ENCODE measurements around the gene SLC25A21.

SLC25A21 gene

GRCh38 chr14:37144729-37145363 lies 27.6 kb downstream of the SLC25A21 start:
- Histone ChIP-seq H3K27me3 (ENCODE audit: control insufficient read depth, insufficient read depth, low read length) (no peaks in the 10 kb centered on the region), H3K4me1 (ENCODE audit: control insufficient read depth, insufficient read depth, low read length) (no peaks in the 10 kb centered on the region), H3K4me3 (ENCODE audit: low read length) (no peak overlapping the region), H3K36me3 (ENCODE audit: control insufficient read depth, insufficient read depth, low read length) (no peaks in the 10 kb centered on the region), H3K27ac (ENCODE audit: low read length) (no peak overlapping the region), H3K9me3 (ENCODE audit: control insufficient read depth, insufficient read depth, low read length) (no peaks in the 10 kb centered on the region)
- no peak for DNase-seq (ENCODE audit: low read depth, low spot score)
- WGBS (ENCODE audit: insufficient coverage, insufficient read length): no CpG with 5 or more reads among the region's 3 CpGs

- H3K9me3 ChIP-seq (ENCODE audit: control insufficient read depth, insufficient read depth, low read length): no peaks in the 10 kb centered on the region
- WGBS (ENCODE audit: insufficient coverage, insufficient read length): no CpG with 5 or more reads among the region's 2 CpGs
- H3K27ac ChIP-seq (ENCODE audit: low read length): no peak overlapping the region
- H3K36me3 ChIP-seq (ENCODE audit: control insufficient read depth, insufficient read depth, low read length): no peaks in the 10 kb centered on the region
- H3K27me3 ChIP-seq (ENCODE audit: control insufficient read depth, insufficient read depth, low read length): no peaks in the 10 kb centered on the region
- H3K4me1 ChIP-seq (ENCODE audit: control insufficient read depth, insufficient read depth, low read length): no peaks in the 10 kb centered on the region
- H3K4me3 ChIP-seq (ENCODE audit: low read length): no peak overlapping the region
- no peak for DNase-seq (ENCODE audit: low read depth, low spot score)
Measured at GRCh38 chr14:37143475-37143874, 28.9 kb downstream of the SLC25A21 start.

GRCh38 chr14:37142835-37143401 lies 29.5 kb downstream of the SLC25A21 start:
- no peaks in the 10 kb centered on the region for H3K9me3 ChIP-seq (ENCODE audit: control insufficient read depth, insufficient read depth, low read length)
- no peak overlapping the region for H3K27ac ChIP-seq (ENCODE audit: low read length)
- no peak overlapping the region for H3K4me3 ChIP-seq (ENCODE audit: low read length)
- no peaks in the 10 kb centered on the region for H3K27me3 ChIP-seq (ENCODE audit: control insufficient read depth, insufficient read depth, low read length)
- DNase-seq (ENCODE audit: low read depth, low spot score): no peak
- no peaks in the 10 kb centered on the region for H3K36me3 ChIP-seq (ENCODE audit: control insufficient read depth, insufficient read depth, low read length)
- H3K4me1 ChIP-seq (ENCODE audit: control insufficient read depth, insufficient read depth, low read length): no peaks in the 10 kb centered on the region
- no CpG with 5 or more reads among the region's 3 CpGs for WGBS (ENCODE audit: insufficient coverage, insufficient read length)

- Histone ChIP-seq H3K27ac (ENCODE audit: low read length) (no peak overlapping the region), H3K27me3 (ENCODE audit: control insufficient read depth, insufficient read depth, low read length) (no peaks in the 10 kb centered on the region), H3K4me3 (ENCODE audit: low read length) (no peak overlapping the region), H3K9me3 (ENCODE audit: control insufficient read depth, insufficient read depth, low read length) (no peaks in the 10 kb centered on the region), H3K4me1 (ENCODE audit: control insufficient read depth, insufficient read depth, low read length) (no peaks in the 10 kb centered on the region), H3K36me3 (ENCODE audit: control insufficient read depth, insufficient read depth, low read length) (no peaks in the 10 kb centered on the region)
- no peak for DNase-seq (ENCODE audit: low read depth, low spot score)
- WGBS (ENCODE audit: insufficient coverage, insufficient read length): no CpG with 5 or more reads among the region's 2 CpGs
Measured at GRCh38 chr14:37140176-37140575, 32.2 kb downstream of the SLC25A21 start.

GRCh38 chr14:37139710-37140109 lies 32.7 kb downstream of the SLC25A21 start:
- no peak for DNase-seq (ENCODE audit: low read depth, low spot score)
- no peaks in the 10 kb centered on the region for H3K4me1 ChIP-seq (ENCODE audit: control insufficient read depth, insufficient read depth, low read length)
- no peaks in the 10 kb centered on the region for H3K36me3 ChIP-seq (ENCODE audit: control insufficient read depth, insufficient read depth, low read length)
- H3K9me3 ChIP-seq (ENCODE audit: control insufficient read depth, insufficient read depth, low read length): no peaks in the 10 kb centered on the region
- no peak overlapping the region for H3K4me3 ChIP-seq (ENCODE audit: low read length)
- no peak overlapping the region for H3K27ac ChIP-seq (ENCODE audit: low read length)
- no CpG with 5 or more reads among the region's 3 CpGs for WGBS (ENCODE audit: insufficient coverage, insufficient read length)
- no peaks in the 10 kb centered on the region for H3K27me3 ChIP-seq (ENCODE audit: control insufficient read depth, insufficient read depth, low read length)

GRCh38 chr14:37138898-37139297 lies 33.5 kb downstream of the SLC25A21 start:
- no peak for DNase-seq (ENCODE audit: low read depth, low spot score)
- no CpG with 5 or more reads among the region's 2 CpGs for WGBS (ENCODE audit: insufficient coverage, insufficient read length)
- no peaks in the 10 kb centered on the region for H3K4me1 ChIP-seq (ENCODE audit: control insufficient read depth, insufficient read depth, low read length)
- no peaks in the 10 kb centered on the region for H3K36me3 ChIP-seq (ENCODE audit: control insufficient read depth, insufficient read depth, low read length)
- H3K9me3 ChIP-seq (ENCODE audit: control insufficient read depth, insufficient read depth, low read length): no peaks in the 10 kb centered on the region
- H3K4me3 ChIP-seq (ENCODE audit: low read length): no peak overlapping the region
- H3K27me3 ChIP-seq (ENCODE audit: control insufficient read depth, insufficient read depth, low read length): no peaks in the 10 kb centered on the region
- no peak overlapping the region for H3K27ac ChIP-seq (ENCODE audit: low read length)

GRCh38 chr14:37133284-37133913 lies 39.0 kb downstream of the SLC25A21 start:
- Histone ChIP-seq H3K4me3 (ENCODE audit: low read length) (no peak overlapping the region), H3K4me1 (ENCODE audit: control insufficient read depth, insufficient read depth, low read length) (no peaks in the 10 kb centered on the region), H3K9me3 (ENCODE audit: control insufficient read depth, insufficient read depth, low read length) (no peaks in the 10 kb centered on the region), H3K27ac (ENCODE audit: low read length) (no peak overlapping the region), H3K36me3 (ENCODE audit: control insufficient read depth, insufficient read depth, low read length) (no peaks in the 10 kb centered on the region), H3K27me3 (ENCODE audit: control insufficient read depth, insufficient read depth, low read length) (no peaks in the 10 kb centered on the region)
- WGBS (ENCODE audit: insufficient coverage, insufficient read length): no CpG with 5 or more reads among the region's 3 CpGs
- no peak for DNase-seq (ENCODE audit: low read depth, low spot score)

GRCh38 chr14:37131205-37131604 lies 41.2 kb downstream of the SLC25A21 start:
- Histone ChIP-seq H3K36me3 (ENCODE audit: control insufficient read depth, insufficient read depth, low read length) (no peaks in the 10 kb centered on the region), H3K9me3 (ENCODE audit: control insufficient read depth, insufficient read depth, low read length) (no peaks in the 10 kb centered on the region), H3K27me3 (ENCODE audit: control insufficient read depth, insufficient read depth, low read length) (no peaks in the 10 kb centered on the region), H3K4me1 (ENCODE audit: control insufficient read depth, insufficient read depth, low read length) (no peaks in the 10 kb centered on the region), H3K4me3 (ENCODE audit: low read length) (no peak overlapping the region), H3K27ac (ENCODE audit: low read length) (no peak overlapping the region)
- WGBS (ENCODE audit: insufficient coverage, insufficient read length): no CpG with 5 or more reads among the region's 2 CpGs
- no peak for DNase-seq (ENCODE audit: low read depth, low spot score)

GRCh38 chr14:37129047-37129446 lies 43.4 kb downstream of the SLC25A21 start:
- no peaks in the 10 kb centered on the region for H3K36me3 ChIP-seq (ENCODE audit: control insufficient read depth, insufficient read depth, low read length)
- H3K9me3 ChIP-seq (ENCODE audit: control insufficient read depth, insufficient read depth, low read length): no peaks in the 10 kb centered on the region
- H3K4me3 ChIP-seq (ENCODE audit: low read length): no peak overlapping the region
- H3K27ac ChIP-seq (ENCODE audit: low read length): no peak overlapping the region
- DNase-seq (ENCODE audit: low read depth, low spot score): no peak
- H3K4me1 ChIP-seq (ENCODE audit: control insufficient read depth, insufficient read depth, low read length): no peaks in the 10 kb centered on the region
- H3K27me3 ChIP-seq (ENCODE audit: control insufficient read depth, insufficient read depth, low read length): no peaks in the 10 kb centered on the region
- WGBS (ENCODE audit: insufficient coverage, insufficient read length): no CpG with 5 or more reads among the region's 7 CpGs

GRCh38 chr14:37124614-37125013 lies 47.8 kb downstream of the SLC25A21 start:
- Histone ChIP-seq H3K9me3 (ENCODE audit: control insufficient read depth, insufficient read depth, low read length) (no peaks in the 10 kb centered on the region), H3K27me3 (ENCODE audit: control insufficient read depth, insufficient read depth, low read length) (no peaks in the 10 kb centered on the region), H3K4me1 (ENCODE audit: control insufficient read depth, insufficient read depth, low read length) (no peaks in the 10 kb centered on the region), H3K27ac (ENCODE audit: low read length) (no peak overlapping the region), H3K36me3 (ENCODE audit: control insufficient read depth, insufficient read depth, low read length) (no peaks in the 10 kb centered on the region), H3K4me3 (ENCODE audit: low read length) (no peak overlapping the region)
- no peak for DNase-seq (ENCODE audit: low read depth, low spot score)
- WGBS (ENCODE audit: insufficient coverage, insufficient read length): no CpG with 5 or more reads among the region's 3 CpGs
